Measurements from ENCODE around the gene ZNF385D. TPM values are rescaled to one million over a fixed set of nuclear protein-coding genes. Genes with fewer than 3 reads are reported as not detected.

The ZNF385D gene
- total RNA-seq, 4 donors from 2014 or later = 2.7 to 41.4 (median 8.8) TPM

DNA sequence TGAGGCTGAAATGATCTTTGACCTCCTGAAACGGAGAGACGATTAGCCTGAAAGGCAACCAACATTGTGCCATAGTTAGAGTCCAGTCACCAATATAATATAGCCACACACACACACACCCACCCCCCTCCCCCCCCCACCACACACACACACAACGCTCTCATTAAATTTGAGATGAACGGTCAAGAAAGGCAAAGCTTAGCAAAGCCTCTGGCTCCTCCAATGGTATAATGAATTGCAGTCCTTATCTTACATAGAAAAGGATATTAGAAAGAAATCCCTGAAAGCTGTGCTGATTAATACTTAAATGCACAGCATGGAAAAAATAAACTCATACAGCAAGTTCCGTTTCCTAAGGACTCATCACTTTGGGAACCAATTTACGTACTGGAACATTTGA, 876 bp upstream of the ZNF385D start:
- ATAC-seq (ENCODE audit: low FRiP score) = no peak
- TF ChIP-seq, protein P1, sequence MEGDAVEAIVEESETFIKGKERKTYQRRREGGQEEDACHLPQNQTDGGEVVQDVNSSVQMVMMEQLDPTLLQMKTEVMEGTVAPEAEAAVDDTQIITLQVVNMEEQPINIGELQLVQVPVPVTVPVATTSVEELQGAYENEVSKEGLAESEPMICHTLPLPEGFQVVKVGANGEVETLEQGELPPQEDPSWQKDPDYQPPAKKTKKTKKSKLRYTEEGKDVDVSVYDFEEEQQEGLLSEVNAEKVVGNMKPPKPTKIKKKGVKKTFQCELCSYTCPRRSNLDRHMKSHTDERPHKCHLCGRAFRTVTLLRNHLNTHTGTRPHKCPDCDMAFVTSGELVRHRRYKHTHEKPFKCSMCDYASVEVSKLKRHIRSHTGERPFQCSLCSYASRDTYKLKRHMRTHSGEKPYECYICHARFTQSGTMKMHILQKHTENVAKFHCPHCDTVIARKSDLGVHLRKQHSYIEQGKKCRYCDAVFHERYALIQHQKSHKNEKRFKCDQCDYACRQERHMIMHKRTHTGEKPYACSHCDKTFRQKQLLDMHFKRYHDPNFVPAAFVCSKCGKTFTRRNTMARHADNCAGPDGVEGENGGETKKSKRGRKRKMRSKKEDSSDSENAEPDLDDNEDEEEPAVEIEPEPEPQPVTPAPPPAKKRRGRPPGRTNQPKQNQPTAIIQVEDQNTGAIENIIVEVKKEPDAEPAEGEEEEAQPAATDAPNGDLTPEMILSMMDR (IDR thresholded peaks at IDR 0.05) = no peak
- DNase-seq (ENCODE audit: low spot score) = no peak

DNA sequence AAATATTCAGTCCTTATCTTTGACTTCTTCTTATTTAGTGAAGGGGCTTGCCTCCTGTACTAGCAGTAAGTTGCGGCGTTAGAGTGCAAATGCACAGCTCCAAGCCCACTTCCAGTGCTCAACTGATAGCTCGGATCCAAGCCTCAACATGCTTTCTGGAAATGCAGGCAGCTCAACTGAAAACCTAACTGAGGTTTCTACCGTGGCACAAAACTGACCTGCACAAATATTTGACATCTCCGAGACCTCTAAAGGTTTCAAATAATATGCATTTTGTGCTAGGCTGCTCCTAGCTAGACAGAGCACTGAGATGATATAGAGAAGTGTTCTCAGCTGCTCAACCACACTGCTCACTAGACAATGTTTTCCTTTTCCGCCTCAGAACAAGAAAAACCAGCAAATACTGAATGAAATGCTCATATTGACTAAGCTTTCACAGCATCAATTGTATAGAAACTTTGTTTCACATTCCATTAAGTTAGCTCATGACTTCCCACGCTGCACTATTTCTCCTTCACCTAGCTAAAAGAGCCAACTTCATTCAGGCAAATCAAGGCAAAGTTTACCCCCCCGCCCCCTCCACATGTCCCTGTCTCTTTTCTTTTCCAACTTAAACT, 822 bp downstream of the ZNF385D start:
- TF ChIP-seq, protein P1 (IDR thresholded peaks at IDR 0.05) = no peak
- DNase-seq (ENCODE audit: low spot score) = no peak
- ATAC-seq (ENCODE audit: low FRiP score) = no peak

DNA sequence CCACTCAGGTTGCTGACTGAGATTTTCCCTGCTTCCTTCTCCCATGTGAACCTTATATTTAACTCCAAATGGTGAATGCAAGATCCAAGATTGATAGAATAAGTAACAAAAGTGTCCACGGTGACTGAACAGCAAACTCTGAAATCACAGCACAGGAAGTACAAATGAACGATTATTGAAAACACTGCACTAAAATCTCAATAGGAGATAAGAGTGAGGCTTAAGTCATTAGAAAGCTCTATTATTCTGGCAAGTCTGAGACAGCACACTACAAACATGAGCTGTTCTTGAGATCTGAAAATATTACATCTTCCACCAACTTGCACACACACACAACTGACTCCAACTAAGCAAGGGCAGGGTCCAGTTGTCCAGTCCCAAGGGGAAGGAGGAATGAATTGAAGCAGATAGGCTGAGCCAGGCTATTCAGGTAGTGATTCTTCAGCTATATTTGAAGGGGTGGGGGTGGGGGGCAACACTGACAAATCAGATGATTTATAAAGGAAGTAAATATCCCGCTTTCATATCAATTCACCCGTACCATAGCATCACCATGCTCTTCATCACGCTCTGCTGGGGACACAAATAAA, 2.9 kb downstream of the ZNF385D start:
- TF ChIP-seq, protein P1 (IDR thresholded peaks at IDR 0.05) = no peak
- DNase-seq (ENCODE audit: low spot score) (no peak), ATAC-seq (ENCODE audit: low FRiP score) (no peak)

DNA sequence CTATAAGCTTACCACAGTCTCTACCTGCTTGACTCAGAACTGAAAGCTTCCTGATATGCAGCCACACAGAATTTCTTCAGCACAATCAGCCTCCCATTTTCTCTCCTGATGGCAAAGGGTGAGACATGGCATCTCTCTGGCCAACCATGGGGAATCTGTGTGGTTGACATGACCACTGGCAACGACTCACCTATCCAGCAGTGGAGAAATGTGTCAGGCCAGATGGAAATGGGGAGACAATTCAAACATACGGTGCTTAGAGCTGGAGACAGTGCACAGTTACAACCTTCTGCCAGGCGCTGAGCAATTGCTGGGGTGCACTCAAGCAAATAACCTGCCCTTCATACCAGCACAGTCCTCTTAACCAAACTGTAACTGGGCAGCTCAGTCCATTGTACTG, 3.6 kb downstream of the ZNF385D start:
- no peak for DNase-seq (ENCODE audit: low spot score)
- TF ChIP-seq, protein P1 (IDR thresholded peaks at IDR 0.05) = no peak
- no peak for ATAC-seq (ENCODE audit: low FRiP score)

GRCh38 chr3:21745966-21746365, 5.0 kb downstream of the ZNF385D start:
- TF ChIP-seq, protein P1 (IDR thresholded peaks at IDR 0.05) = no peak
- DNase-seq (ENCODE audit: low spot score) (no peak), ATAC-seq (ENCODE audit: low FRiP score) (no peak)

DNA sequence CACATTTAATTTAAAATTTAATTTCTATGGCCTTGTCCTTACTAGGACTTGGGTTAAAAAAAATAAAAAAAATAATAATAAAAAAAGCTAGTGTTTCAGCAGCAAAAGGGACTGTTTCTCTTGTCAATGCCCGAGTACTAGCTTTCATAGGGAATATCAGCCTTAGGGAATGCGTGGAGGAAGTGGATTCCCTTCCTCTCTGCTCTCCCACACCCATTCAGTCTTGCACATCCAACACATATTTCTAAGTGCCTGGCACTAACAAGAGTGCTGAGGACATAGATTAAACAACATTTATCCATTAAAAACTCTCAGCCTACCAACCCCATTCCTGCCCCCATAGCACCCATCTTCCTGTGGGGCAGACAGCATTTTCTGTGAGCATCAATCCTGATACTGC, 6.2 kb downstream of the ZNF385D start:
- no peak for DNase-seq (ENCODE audit: low spot score)
- no peak for ATAC-seq (ENCODE audit: low FRiP score)
- TF ChIP-seq, protein P1 (IDR thresholded peaks at IDR 0.05) = no peak

All from omental fat pad (tissue), 4 donors.